Fibroblast of pulmonary artery (primary cell): ENCODE results near the gene MGMT.

Source experiments
- DNase-seq: peaks from one replicate; pipeline ENCODE4 v3.0.0-alpha.2; 2010; ENCODE audit warnings: low read depth
- H3K4me3 ChIP-seq: replicated peaks from 2 replicates; pipeline ENCODE4 v1.5.1; 2011; ENCODE audit warnings: low read depth, mild to moderate bottlenecking, control low read depth, low read length, moderate library complexity
- CTCF ChIP-seq: IDR thresholded peaks from 2 replicates; pipeline ENCODE4 v1.5.1; 2011; ENCODE audit warnings: mild to moderate bottlenecking, control low read depth, low read length, inconsistent platforms; ENCODE audit errors: missing control alignments

The MGMT gene

DNA sequence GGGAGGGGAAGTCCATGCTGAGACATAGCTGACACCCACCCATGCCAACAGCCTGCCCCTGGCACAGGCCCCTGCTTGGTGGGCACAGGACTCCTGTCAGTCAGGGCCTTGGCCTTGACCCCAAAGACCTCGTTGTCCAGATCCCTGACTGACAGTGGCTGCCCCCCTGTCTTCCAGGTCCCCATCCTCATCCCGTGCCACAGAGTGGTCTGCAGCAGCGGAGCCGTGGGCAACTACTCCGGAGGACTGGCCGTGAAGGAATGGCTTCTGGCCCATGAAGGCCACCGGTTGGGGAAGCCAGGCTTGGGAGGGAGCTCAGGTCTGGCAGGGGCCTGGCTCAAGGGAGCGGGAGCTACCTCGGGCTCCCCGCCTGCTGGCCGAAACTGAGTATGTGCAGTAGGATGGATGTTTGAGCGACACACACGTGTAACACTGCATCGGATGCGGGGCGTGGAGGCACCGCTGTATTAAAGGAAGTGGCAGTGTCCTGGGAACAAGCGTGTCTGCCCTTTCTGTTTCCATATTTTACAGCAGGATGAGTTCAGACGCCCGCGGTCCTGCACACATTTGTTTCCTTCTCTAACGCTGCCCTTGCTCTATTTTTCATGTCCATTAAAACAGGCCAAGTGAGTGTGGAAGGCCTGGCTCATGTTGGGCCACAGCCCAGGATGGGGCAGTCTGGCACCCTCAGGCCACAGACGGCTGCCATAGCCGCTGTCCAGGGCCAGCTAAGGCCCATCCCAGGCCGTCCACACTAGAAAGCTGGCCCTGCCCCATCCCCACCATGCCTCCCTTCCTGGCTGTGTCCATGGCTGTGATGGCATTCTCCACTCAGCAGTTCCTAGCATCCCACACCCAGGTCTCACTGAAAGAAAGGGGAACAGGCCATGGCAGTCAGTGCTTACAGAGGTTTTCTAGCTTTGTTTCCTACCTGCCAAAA, 299.8 kb downstream of the MGMT start:
- no peak for DNase-seq

GRCh38 chr10:129767751-129768150, 300.7 kb downstream of the MGMT start:
- TF ChIP-seq CTCF, result no peak
- no peak overlapping the region for H3K4me3 ChIP-seq
- DNase-seq, result no peak

More for the DNA sequence above, 299.8 kb downstream of the MGMT start:
- no peak overlapping the region for H3K4me3 ChIP-seq
- no peak for TF ChIP-seq CTCF

- no peak for TF ChIP-seq CTCF
- DNase-seq, result no peak
- no peak overlapping the region for H3K4me3 ChIP-seq
These were observed 301.7 kb downstream of the MGMT start for GRCh38 chr10:129768437-129769355.

GRCh38 chr10:129769381-129770116, 302.5 kb downstream of the MGMT start:
- no peak for TF ChIP-seq CTCF
- no peak overlapping the region for H3K4me3 ChIP-seq

GRCh38 chr10:129770286-129770685, 303.2 kb downstream of the MGMT start:
- no peak for TF ChIP-seq CTCF
- no peak overlapping the region for H3K4me3 ChIP-seq
- DNase-seq, result no peak

More at GRCh38 chr10:129769381-129770116, 302.5 kb downstream of the MGMT start:
- no peak for DNase-seq

- no peak for DNase-seq
- no peak for TF ChIP-seq CTCF
- H3K4me3 ChIP-seq, result no peak overlapping the region
These were observed 304.0 kb downstream of the MGMT start for GRCh38 chr10:129771024-129771423.
